ENCODE results near the gene APH1A.
"Not testable (repeated sequence)": the region's sequence is repeated elsewhere in the genome, so short reads cannot be mapped to it uniquely, and the experiment has no call there.

The APH1A gene

DNA sequence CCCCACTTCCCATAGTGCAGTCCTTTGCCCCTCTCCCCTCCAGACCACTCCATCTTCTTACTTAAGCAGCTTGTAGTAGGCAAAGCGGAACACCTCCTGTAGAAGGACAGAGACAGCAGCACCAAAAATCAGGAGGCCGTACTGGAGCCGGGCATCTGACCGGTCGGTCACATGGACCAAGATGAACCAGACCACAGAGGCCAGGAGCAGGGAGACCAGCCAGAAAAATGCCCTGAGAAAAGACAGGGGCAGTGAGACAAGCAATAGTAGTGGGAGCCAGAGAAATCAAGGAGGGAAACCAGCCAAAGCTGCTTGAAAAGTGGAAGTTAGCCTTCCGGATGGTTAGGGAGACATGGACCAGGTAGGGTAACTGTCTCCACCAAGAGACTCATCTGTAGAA is 920 bp downstream of the APH1A start:
- no peak for DNase-seq (ENCODE audit: low spot score)

DNA sequence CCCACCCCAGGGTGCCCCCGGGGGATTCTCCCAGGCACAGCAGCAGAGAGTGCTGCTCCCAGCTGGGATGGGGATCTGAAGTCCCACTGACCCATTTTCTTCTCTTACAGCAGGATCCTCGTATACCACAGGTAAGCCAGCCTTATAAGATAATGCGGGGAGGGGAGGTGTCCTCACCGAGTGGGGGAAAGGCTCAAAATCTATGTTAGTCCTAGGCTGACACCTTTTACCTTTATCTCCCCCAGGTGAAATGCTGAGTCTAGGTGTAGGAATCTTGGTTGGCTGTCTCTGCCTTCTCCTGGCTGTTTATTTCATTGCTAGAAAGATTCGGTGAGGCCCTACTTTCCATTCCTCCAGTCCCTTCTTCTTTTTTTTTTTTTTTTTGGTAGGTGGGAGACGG is 5.3 kb downstream of the APH1A start:
- DNase-seq (ENCODE audit: low spot score) = no peak

DNA sequence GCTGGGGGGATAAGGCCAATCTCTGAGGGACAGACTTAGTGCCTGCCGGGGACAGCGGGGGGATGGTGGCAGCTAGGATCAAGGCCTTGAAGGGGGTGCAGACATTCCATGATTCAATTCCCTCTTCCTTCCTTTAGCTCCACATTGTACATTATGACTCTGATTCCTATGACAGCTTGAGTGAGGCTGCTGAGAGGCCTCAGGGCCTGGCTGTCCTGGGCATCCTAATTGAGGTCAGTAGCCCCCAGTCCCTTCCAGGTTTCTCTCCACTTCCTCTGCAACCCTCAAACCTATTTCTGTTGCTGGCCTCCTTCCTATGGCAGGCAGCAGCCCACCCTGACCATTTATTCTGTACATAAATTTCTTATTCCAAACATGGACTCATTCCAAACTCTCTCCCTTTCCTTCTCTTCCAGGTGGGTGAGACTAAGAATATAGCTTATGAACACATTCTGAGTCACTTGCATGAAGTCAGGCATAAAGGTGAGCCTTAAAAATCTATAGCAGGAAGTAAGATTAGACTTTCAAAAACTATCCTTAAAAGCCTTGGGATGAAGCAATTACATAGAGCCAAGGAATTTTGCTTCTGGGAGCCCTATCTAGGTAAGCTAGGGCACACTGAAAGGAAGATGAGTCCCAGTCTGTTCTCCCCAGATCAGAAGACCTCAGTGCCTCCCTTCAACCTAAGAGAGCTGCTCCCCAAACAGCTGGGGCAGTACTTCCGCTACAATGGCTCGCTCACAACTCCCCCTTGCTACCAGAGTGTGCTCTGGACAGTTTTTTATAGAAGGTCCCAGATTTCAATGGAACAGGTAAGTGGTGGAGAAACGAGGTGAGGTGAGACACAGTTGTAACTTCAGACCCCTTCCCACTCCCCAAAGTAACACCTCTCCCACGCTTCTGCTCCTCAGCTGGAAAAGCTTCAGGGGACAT is 6.2 kb downstream of the APH1A start:
- DNase-seq (ENCODE audit: low spot score) = no peak

DNA sequence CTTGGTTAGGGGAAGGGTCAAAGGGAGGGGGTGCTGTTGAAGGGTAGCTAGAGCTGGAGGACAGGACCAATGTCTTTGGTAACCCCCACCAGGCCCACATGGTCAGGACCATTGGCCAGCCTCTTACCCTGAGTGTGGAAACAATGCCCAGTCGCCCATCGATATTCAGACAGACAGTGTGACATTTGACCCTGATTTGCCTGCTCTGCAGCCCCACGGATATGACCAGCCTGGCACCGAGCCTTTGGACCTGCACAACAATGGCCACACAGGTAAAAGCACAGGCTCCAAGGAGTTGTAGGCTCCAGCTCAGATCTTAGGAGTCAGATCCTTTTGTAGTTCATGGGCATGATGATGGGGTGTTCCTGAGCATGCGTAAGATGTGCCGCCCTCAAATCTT is 7.4 kb downstream of the APH1A start:
- DNase-seq (ENCODE audit: low spot score) = no peak

DNA sequence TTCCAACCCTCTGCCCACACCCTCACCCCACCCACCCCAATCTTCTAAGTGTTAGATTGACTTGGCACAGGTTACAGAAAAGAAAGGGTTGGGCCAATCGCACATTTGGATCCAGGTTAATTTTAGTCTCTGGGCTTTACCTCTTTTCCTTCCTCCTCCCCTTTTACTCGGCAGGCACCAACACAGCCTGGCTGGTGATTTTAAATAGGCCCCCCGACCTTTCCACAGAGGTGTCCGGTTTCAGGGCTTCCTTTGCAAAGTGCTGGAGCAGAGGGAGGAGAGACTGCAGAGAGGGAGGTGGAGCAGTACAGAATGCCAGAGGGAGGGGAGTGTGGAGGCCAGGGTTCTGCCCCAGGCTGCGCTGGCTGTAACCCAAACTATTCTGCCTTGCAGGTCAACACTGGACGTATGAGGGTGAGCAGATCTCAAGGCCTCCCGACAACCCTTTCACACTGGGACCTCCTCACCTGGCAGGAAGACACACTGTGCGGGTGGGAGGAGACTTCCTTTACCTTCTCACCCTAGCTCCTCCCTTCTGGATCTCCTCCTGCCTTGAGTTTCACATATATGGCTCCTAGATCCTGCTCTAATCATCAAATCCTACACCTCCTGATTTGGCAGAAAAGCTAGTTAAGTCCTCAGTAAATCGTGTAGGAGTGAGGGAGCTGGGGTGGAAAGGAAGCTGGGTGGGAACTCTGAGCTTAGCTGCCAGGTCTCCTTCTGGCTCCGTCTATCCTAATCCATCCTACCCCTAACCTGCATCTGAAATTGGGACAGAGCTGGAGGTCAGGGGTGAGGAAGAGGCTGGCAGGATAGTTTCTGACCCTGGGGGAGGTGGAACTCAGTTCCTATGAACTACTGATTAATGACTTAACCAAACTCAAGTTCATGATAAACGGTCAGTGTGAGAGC is 8.8 kb downstream of the APH1A start:
- DNase-seq (ENCODE audit: low spot score) = no peak

DNA sequence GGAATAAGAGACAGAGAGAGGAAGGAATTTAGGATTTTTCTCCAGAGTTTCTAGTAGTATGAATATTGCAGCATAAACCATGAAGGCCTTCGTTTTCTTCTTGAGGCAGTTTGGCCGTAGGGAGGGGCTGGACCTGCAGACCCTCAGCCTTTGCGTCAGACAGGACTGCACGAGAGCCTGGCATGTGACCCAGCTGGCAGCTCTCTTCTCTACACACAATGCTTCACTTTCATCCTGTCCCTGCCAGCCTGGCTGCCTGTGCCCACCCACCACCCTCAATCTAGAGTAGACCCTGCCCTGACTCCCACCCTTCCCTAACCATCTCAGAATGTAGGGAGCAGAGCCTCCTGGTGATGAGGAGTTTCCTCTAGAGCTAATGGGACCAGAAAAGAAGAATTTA is 9.6 kb downstream of the APH1A start:
- DNase-seq (ENCODE audit: low spot score) = no peak

DNA sequence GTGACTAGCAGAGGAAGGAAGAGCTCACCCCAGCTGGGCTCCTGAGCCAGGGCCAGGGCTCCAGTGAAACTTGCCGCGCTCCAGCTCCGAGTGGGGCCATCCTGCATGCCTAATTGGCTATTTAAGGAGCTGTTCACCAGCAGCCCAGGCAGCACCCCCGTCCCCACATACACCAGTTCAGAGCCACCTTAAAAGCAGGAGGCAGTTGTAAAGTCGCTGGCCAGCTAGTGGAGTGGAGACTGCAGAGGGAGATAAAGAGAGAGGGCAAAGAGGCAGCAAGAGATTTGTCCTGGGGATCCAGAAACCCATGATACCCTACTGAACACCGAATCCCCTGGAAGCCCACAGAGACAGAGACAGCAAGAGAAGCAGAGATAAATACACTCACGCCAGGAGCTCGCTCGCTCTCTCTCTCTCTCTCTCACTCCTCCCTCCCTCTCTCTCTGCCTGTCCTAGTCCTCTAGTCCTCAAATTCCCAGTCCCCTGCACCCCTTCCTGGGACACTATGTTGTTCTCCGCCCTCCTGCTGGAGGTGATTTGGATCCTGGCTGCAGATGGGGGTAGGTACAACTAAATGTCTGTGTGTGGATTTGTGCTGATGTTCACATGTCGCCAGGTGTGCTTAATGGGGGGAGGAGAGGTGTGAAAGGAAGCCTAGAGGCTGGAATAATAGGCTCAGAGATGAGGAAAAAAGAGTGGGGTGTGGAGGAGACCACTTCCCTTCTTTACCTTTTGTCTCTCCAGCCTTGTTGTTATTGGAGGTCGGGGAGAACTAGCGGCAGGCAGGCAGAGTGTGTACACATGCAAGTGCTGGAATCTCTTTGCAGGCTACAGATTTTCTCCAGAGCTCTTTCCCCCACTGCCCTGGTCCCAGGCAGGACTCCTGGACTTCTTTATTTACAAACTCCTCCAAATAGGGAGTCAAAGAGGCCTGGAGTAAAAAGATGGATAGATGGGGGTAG is 10.9 kb downstream of the APH1A start, which contains the start of gene CA14:
TSS of gene CA14 (plus strand) at position 151 of the 962 bp plus-strand sequence. CDS start at position 506, 355 bp downstream.
- DNase-seq (ENCODE audit: low spot score) = no peak

DNA sequence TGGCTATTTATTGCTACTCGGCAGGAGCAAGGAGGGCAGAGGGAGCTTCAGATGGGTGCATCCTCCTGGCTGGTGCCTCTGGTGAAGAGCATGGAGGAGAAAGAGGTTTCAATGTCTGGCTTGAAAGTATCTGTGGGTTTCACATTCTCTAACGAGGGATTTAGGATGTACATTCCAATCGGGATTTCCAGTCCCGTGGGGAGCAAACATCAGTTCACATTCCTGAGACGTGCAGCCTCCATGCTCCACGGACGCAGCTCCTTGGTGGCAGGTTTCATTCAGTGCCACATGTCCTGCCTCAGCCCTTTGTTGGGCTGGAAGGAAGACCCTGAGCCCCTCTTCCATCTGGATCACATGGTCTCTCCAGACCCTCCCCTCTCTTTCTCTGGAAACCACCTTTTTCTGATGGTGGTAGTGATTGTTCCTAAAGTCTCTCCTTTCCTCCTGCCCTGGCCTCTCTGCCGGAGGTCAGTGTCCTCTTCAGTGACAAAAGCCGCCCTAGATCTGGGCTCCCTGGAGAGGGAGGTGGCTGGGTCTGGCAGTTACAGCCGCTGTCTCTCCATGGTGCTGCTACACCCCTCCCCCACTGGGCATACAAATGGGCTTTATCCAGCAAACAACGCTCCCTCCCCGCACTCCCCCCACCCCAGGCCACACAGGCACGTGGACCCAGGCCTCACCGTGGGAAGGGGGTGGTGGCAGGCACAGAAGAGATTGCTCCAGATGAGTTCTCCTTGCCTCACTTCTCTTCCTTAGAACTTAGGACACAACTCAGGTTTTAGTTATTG is 12.1 kb downstream of the APH1A start:
- no peak for DNase-seq (ENCODE audit: low spot score)

DNA sequence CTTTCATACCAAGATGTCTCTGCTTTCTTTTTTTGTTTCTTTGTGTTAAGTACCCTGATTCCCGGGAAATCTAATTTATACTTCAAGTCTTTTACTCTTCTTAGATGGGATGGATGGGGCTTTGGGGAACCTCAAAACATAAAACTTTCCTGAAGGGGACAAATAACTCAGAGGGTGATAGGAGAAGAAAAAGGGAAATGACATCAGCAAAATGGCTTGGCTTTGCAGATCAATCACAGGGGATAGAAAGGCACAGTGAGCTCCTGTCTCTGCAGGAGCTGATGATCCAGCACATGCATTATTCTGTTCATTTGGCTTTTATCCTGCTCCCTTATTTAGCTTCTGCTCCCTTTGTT is 12.6 kb downstream of the APH1A start:
- no peak for DNase-seq (ENCODE audit: low spot score)

DNA sequence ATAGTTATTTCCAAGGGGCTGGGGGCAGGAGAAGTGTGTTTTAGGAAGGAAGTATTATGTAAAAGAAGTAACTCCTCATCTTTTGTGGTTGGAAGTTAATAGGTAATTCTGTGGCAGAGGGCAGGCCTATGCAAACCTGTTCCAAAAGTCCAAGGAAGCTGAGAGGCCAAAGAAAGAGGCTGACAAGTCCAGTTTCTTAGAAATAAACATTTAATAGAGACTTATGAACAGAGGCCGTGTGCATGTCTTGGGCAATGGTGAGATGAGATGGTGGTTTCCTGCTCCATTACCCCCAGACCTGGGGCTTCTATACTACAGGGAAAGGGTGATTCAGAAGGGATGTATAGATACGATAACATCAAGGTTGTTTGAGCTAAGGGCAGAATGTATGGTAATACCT is 18.9 kb downstream of the APH1A start:
- DNase-seq (ENCODE audit: low spot score) = no peak

DNA sequence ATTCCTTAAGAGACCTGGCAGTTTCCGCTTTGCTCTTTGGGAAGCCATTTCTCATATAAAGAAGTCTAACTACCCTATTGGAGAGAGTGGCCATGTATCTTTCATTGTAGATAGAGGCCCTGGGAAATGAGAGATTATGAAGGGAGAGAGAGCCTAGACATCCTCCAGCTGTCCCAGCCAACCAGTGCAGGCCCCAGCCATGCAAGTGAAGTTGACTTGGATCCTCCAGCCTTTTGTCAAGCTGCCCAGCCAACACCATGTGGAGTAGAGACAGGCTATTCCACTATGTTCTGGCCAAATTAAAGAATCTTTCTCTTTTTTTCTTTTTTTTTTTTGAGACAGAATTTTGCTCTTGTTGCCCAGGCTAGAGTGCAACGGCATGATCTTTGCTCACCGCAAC is 25.8 kb downstream of the APH1A start:
- no peak for DNase-seq (ENCODE audit: low spot score)

DNA sequence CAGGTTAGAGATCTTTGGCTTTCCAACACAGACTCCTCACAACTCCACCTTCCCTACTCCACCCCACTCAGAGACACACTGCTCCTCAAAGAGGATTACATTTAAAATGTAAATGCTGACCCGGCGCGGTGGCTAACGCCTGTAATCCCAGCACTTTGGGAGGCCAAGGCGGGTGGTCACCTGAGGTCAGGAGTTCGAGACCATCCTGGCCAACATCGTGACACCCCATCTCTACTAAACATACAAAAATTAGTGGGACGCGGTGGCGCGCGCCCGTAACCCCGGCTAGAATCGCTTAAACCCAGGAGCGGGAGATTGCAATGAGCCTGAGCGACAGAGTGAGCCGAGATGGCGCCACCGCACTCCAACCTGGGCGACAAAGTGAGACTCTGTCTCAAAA is 31.1 kb downstream of the APH1A start:
- no peak for DNase-seq (ENCODE audit: low spot score)

DNA sequence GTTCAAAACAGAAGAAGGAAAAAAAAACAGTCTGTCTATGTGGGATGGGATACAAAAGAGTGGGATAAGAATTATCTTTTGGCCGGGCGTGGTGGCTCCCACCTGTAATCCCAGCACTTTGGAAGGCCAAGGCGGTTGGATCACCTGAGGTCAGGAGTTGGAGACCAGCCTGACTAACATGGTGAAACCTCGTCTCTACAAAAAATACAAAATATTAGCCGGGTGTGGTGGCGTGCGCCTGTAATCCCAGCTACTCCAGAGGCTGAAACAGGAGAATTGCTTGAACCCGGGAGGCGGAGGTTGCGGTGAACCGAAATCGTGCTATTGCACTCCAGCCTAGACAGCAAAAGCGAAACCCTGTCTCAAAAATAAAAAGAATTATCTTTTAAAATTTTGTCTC is 31.6 kb downstream of the APH1A start:
- not testable (repeated sequence) for DNase-seq (ENCODE audit: low spot score)

DNA sequence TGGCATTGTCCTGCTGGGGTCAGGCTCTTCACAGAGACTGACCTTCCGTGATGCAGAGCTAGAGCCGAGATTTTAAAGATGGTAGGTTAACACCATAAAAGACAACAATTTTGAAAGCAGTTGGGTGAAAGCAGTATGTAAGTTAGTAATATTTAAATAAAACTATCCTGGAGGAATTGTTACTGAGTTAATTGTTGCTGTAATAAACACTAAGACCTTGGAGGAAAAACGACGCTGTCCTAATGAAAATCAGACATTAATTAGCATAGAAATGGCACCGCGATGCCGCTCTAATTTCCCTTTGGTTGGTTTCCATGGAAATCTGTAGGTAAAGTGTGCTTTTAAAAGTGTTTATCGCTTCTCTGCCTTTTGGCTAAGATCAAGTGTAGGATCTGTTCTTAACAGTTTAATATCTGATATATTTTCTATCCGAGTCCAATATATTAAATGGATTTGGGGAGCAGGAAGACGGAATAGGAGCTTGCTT is 32.2 kb downstream of the APH1A start:
- no peak for DNase-seq (ENCODE audit: low spot score)

DNA sequence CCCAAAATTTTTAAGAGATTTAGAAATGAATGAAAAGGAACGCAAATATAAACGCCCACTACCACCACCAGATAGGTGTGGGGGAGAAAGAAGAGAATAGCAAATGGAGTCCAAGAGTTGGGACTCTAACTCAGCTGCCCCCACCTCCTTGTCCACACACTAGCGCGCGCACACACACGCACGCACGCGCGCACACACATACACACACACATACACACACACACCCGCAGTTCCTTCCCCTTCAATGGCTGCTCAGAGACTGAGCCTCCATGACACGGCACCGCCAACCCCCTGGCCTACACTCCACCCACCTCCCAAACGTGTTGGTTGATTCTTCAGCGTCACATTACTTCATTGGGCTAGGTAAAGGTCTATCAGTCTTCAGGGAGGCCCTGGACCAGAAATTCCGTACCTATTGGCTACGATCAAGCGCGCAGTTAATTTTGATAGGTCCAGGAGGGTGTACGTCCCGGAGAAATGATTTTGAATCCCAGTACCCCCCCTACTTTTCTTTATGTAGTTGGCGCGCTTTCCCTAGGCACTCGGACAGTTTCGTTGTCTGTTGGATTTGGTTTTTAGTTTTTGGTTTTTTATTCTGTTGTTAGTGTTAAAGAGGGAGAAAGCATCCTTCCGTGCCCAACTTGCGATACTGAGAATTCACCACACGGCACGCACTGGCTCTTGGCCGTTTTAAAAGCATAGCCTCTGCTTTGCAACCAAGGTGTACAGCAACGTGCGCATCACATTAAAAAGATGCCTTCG is 32.8 kb downstream of the APH1A start, which contains the start of gene ANP32E:
TSS of gene ANP32E (minus strand) at position 261 of the 762 bp plus-strand sequence. CDS start 326 bp downstream, outside the sequence.
- DNase-seq (ENCODE audit: low spot score) = peak; percentile 98

DNA sequence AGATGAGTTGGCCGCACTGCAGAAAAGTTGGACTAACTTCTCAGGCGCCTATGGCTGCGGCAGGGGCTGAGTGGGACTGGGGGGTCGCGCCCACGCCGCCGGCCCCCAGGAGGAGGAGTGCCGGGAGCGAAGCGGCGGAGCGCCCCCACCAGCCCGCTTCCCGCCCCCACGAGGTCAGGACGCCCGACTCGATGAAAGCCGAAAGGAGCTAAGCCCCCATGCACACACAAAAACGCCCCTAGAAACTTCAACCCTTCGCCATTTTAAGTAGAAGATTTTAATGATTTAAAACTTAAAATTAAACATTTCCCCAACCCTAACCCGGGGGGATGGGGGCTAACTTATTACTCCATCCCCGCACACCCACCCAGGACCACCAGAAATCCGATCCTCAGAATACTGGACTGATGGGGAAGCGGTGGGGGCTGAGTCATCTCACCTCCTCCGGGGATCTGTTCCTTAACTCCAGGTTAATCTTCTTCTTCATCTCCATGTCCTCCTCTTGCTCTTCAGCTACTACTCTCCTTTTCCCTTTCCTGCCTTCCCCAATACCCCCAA is 33.4 kb downstream of the APH1A start:
- peak; percentile 22 for DNase-seq (ENCODE audit: low spot score)

DNA sequence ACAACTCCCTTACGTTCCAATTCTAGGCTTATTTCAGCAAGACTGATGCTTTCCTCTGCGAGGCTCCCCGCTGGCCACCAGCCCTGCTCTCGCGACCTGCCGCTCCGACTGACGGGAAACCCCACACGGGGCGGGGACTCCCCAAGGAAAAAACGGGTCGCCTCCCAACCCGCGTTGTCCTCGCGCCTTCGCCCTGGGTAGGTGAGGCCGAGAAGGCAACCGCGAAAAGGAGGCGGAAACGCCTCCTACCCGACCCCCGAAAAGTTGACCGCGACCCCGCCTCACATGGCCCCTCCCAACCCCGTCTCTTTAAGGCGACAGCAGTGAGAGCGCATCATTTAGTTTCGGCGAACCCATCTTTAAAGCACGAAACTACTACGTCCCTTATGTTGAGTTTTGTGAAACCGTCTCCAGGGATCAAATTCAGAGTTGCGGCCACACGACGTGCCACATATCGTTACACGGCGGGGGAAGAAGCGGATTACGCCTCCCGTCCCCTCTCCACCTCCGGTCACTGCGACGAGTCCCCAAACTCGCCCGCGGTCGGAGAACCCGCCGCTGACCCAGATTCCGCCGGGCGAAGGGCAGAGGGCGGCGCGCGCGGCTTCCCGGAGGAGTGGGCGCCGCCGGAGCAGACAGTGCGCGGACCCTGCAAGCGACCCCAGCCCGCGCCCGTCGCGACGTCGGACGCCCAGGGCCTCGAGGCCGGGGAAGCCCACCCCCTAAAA is 34.1 kb downstream of the APH1A start:
- peak; percentile 95 for DNase-seq (ENCODE audit: low spot score)

DNA sequence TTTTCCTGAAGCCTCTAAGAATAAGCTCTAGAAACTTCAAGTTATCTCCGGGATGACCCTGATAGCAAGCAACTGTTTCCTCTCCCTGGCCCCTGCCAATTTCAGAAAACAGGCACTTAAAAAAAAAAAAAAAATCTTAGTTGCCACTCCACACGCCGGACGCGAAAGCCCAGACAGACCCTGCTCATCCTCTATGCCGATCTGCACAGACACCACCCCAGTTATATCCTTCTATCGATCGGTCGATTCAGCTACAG is 34.6 kb downstream of the APH1A start:
- no peak for DNase-seq (ENCODE audit: low spot score)
